ENCODE measurements around the gene VSX1. TPM values are rescaled to one million over a fixed set of nuclear protein-coding genes. Genes with fewer than 3 reads are reported as not detected.

VSX1 gene
- total RNA-seq, 1 donor from 2014 or later, result not detected

GRCh38 chr20:25055711-25056495 lies 26.0 kb downstream of the VSX1 start:
- FAIRE-seq, result no peak

GRCh38 chr20:25054995-25055629 lies 26.8 kb downstream of the VSX1 start:
- no peak for DNase-seq (ENCODE audit: low spot score in 2 of 2)
- FAIRE-seq, result no peak

More at GRCh38 chr20:25055711-25056495, 26.0 kb downstream of the VSX1 start:
- no peak for DNase-seq (ENCODE audit: low spot score in 2 of 2)

- FAIRE-seq (no peak), DNase-seq (ENCODE audit: low spot score in 2 of 2) (no peak)
Observed at GRCh38 chr20:25054096-25054820, 27.7 kb downstream of the VSX1 start.

GRCh38 chr20:25053255-25054031 lies 28.5 kb downstream of the VSX1 start:
- FAIRE-seq (no peak), DNase-seq (ENCODE audit: low spot score in 2 of 2) (no peak)

- FAIRE-seq (no peak), DNase-seq (ENCODE audit: low spot score in 2 of 2) (no peak)
Observed at GRCh38 chr20:25052255-25053194, 29.4 kb downstream of the VSX1 start.

GRCh38 chr20:25051386-25052155 lies 30.4 kb downstream of the VSX1 start:
- FAIRE-seq (no peak), DNase-seq (ENCODE audit: low spot score in 2 of 2) (no peak)

GRCh38 chr20:25050501-25051350 lies 31.2 kb downstream of the VSX1 start:
- no peak for DNase-seq (ENCODE audit: low spot score in 2 of 2)
- FAIRE-seq, result no peak

GRCh38 chr20:25050082-25050481 lies 31.9 kb downstream of the VSX1 start:
- DNase-seq (ENCODE audit: low spot score in 2 of 2) (no peak), FAIRE-seq (no peak)

- no peak for DNase-seq (ENCODE audit: low spot score in 2 of 2)
- FAIRE-seq, result no peak
Observed at GRCh38 chr20:25049261-25050060, 32.5 kb downstream of the VSX1 start.

GRCh38 chr20:25048519-25048952 lies 33.4 kb downstream of the VSX1 start:
- no peak for DNase-seq (ENCODE audit: low spot score in 2 of 2)
- FAIRE-seq, result no peak

- FAIRE-seq (no peak), DNase-seq (ENCODE audit: low spot score in 2 of 2) (no peak)
Observed at GRCh38 chr20:25047766-25048165, 34.2 kb downstream of the VSX1 start.

- FAIRE-seq (no peak), DNase-seq (ENCODE audit: low spot score in 2 of 2) (no peak)
Observed at GRCh38 chr20:25046736-25047666, 34.9 kb downstream of the VSX1 start.

- FAIRE-seq, result no peak
- no peak for DNase-seq (ENCODE audit: low spot score in 2 of 2)
Observed at GRCh38 chr20:25046181-25046641, 35.7 kb downstream of the VSX1 start.

- DNase-seq (ENCODE audit: low spot score in 2 of 2) (no peak), FAIRE-seq (no peak)
Observed at GRCh38 chr20:25045343-25045712, 36.6 kb downstream of the VSX1 start.

GRCh38 chr20:25044660-25045342 lies 37.1 kb downstream of the VSX1 start:
- DNase-seq (ENCODE audit: low spot score in 2 of 2) (no peak), FAIRE-seq (no peak)

Data from frontal cortex (tissue), 4 donors.